ENCODE measurements around the gene PKP1.

Gene PKP1

DNA sequence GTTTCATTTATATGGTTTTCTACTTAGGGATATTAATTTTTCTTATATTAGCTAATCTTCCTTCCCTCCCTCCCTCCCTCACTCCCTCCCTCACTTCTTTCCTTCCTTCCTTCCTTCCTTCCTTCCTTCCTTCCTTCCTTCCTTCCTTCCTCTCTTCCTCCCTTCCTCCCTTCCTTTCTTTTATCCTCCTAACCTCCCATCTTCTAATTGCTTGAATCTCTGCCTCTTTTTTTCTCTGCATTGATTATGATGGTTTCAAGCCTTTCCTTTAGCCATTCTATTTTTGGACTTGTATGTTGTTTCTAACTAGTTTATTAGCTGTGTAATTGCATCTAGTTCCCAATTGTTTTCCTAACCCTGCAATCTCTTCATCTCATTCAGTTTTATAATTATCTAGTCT, 17.0 kb upstream of the PKP1 start:
- TF ChIP-seq, protein P1, sequence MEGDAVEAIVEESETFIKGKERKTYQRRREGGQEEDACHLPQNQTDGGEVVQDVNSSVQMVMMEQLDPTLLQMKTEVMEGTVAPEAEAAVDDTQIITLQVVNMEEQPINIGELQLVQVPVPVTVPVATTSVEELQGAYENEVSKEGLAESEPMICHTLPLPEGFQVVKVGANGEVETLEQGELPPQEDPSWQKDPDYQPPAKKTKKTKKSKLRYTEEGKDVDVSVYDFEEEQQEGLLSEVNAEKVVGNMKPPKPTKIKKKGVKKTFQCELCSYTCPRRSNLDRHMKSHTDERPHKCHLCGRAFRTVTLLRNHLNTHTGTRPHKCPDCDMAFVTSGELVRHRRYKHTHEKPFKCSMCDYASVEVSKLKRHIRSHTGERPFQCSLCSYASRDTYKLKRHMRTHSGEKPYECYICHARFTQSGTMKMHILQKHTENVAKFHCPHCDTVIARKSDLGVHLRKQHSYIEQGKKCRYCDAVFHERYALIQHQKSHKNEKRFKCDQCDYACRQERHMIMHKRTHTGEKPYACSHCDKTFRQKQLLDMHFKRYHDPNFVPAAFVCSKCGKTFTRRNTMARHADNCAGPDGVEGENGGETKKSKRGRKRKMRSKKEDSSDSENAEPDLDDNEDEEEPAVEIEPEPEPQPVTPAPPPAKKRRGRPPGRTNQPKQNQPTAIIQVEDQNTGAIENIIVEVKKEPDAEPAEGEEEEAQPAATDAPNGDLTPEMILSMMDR (IDR thresholded peaks at IDR 0.05; ENCODE audit: low read depth, low read length): no peak
- in situ Hi-C loops (cut with HindIII; ENCODE audit: low sequenced_read_pairs): no loop called here
- no peak for DNase-seq (ENCODE audit: low read depth, low spot score)
- no peak overlapping the region for H3K4me3 ChIP-seq (ENCODE audit: low read depth, low read length)

DNA sequence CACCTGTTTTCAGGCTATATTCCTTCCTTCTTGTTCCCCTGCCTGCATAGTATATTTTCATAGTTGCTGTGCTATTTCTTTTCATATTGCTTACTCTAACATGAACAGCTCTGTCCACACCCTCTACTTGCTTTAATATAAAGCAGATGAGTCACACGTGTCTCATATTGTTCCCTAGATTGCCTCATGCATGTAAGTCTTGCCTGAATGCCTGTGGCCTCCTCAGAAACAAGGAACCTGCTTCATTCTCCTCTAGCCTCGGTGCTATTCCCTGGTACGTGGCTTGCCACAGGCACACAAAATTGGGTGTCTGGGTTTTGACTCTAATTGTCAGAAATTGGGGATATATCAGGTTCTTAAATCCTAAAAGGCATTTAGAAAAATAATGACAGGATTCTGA, 16.5 kb upstream of the PKP1 start:
- in situ Hi-C loops (cut with HindIII; ENCODE audit: low sequenced_read_pairs): no loop called here
- H3K4me3 ChIP-seq (ENCODE audit: low read depth, low read length): no peak overlapping the region
- TF ChIP-seq, protein P1 (IDR thresholded peaks at IDR 0.05; ENCODE audit: low read depth, low read length): no peak
- DNase-seq (ENCODE audit: low read depth, low spot score): peak; percentile 86

DNA sequence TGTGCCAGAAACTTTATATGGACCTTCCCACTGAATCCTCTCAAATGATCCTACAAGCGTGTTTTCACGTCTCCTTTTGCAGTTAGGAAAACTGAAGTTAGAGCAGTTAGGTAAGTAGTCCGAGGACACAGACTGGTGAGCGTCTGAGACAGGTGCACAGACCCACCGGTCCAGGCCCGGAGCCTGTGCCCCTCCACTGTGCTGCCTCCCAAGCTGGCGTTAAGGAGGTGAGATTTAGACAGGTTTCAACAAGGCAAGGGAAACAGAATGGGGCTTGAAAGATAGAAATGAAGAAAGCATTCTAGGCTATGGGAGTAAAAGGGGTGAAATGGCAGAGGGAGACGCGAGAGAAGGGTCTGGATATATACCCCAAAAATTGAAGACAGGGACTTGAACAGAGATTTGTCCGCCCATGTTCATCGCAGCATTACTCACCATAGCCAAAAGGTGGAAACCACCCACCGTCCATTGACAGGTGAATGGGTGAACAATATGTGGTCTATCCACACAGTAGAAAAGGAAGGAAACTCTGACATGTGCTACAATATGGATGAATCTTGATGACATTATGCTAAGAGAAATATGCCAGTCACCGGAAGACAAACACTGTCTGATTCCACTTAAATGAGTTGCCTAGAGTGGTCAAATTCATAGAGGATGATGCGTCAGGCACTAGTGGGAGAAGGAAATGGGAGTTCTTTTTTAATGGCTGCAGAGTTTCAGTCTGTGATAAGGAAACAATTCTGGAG, 15.7 kb upstream of the PKP1 start:
- H3K4me3 ChIP-seq (ENCODE audit: low read depth, low read length): no peak overlapping the region
- TF ChIP-seq, protein P1 (IDR thresholded peaks at IDR 0.05; ENCODE audit: low read depth, low read length): no peak
- DNase-seq (ENCODE audit: low read depth, low spot score): peak; percentile 59
- in situ Hi-C loops (cut with HindIII; ENCODE audit: low sequenced_read_pairs): no loop called here

DNA sequence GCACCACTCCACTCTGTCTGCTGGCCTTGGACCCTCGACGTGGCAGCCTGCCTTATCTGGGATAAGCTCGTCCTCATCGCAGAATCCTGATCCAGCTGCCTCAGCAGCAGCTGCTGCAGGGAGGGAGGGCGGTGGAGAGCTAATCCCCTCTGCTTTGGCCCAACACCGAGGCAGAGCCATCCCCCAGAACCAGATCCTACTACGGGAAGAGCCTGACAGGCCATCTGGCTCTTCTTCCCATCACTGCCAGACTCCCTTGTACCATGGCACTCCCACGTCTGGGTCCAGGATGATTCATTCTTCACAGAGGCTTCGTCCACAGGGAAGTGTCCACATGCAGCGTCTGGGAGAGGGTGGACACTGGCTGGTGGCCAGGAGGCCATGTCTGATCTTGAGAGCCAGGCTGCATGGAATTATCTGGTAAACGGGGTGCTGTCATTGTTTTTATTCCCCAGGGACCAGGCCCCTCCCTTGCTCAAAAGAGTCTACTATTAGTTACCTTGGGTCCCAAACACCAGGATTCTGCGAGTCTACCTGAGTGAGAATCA, 14.6 kb upstream of the PKP1 start:
- H3K4me3 ChIP-seq (ENCODE audit: low read depth, low read length): no peak overlapping the region
- peak; percentile 74 for DNase-seq (ENCODE audit: low read depth, low spot score)
- TF ChIP-seq, protein P1 (IDR thresholded peaks at IDR 0.05; ENCODE audit: low read depth, low read length): no peak
- in situ Hi-C loops (cut with HindIII; ENCODE audit: low sequenced_read_pairs): no loop called here

DNA sequence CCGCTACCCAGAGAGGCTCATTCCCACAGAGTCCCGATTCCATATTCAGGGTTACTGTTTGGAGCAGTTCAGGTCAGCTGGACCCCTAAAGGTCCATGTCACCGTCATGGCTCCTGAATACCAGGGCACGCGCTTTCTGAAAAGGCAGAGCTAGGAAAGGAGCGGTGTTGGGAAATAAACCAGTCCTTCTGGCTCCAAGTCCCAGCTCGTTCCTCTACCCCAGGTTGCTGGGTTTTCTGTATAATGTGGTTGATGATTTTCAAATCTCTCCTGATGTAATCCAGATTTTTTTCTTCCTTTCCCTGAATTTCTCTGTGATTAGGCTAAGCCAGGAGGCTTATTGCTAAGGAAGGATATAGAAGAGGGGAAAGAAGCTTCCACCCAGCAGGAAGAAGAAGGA, 14.0 kb upstream of the PKP1 start:
- DNase-seq (ENCODE audit: low read depth, low spot score): no peak
- TF ChIP-seq, protein P1 (IDR thresholded peaks at IDR 0.05; ENCODE audit: low read depth, low read length): no peak
- in situ Hi-C loops (cut with HindIII; ENCODE audit: low sequenced_read_pairs): no loop called here
- no peak overlapping the region for H3K4me3 ChIP-seq (ENCODE audit: low read depth, low read length)

DNA sequence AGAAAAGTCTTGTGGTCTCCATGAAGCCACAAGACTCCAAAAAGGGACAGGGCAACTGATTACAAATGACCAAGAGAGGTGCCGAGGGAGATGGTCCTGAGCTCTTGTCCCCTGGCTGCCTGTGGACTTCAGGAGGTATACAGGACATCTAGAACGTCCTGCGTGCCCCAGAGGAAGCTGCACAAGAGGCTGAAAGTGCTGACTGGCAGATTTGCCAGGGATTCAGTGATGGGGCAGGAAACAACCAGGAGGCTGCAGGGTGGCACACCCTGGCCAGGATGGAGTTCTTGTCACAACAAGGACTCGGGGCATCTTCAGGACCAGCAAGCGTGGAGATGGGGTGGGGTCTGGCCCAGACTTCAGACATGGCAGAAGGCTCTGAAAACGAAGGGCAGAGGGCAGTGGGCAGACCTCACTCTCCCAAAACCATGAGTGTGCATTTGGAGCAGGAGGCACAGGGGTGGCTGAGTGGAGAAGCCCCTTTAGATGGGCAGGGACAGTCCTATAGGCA, 13.4 kb upstream of the PKP1 start:
- TF ChIP-seq, protein P1 (IDR thresholded peaks at IDR 0.05; ENCODE audit: low read depth, low read length): no peak
- in situ Hi-C loops (cut with HindIII; ENCODE audit: low sequenced_read_pairs): no loop called here
- H3K4me3 ChIP-seq (ENCODE audit: low read depth, low read length): no peak overlapping the region

More for the DNA sequence above, 13.4 kb upstream of the PKP1 start:
- DNase-seq (ENCODE audit: low read depth, low spot score): no peak
